Osteocyte (in vitro differentiated cells): ENCODE results near the gene DIRAS1. TPM values are rescaled to one million over a fixed set of nuclear protein-coding genes. Genes with fewer than 3 reads are reported as not detected.
A peak's percentile ranks its signal among the peaks of the same experiment; 100 is the strongest.

Source experiments
- DNase-seq: peaks from one replicate; pipeline ENCODE4 v3.0.0; 2021; ENCODE audit warnings: mixed read lengths; ENCODE audit not compliant: unreplicated experiment; ENCODE audit errors: extremely low spot score
- H3K27ac Mint-ChIP-seq: one replicate; pipeline ENCODE4 v1.8.0; 2021; ENCODE audit warnings: mild to moderate bottlenecking, mixed read lengths; ENCODE audit not compliant: unreplicated experiment
- H3K27me3 Mint-ChIP-seq: one replicate; pipeline ENCODE4 v1.8.0; 2021; ENCODE audit warnings: mixed read lengths; ENCODE audit not compliant: unreplicated experiment
- H3K36me3 Mint-ChIP-seq: one replicate; pipeline ENCODE4 v1.8.0; 2021; ENCODE audit warnings: mixed read lengths; ENCODE audit not compliant: unreplicated experiment
- H3K4me1 Mint-ChIP-seq: one replicate; pipeline ENCODE4 v1.8.0; 2021; ENCODE audit warnings: mixed read lengths; ENCODE audit not compliant: unreplicated experiment
- H3K4me3 Mint-ChIP-seq: one replicate; pipeline ENCODE4 v1.8.0; 2021; ENCODE audit warnings: mild to moderate bottlenecking, moderate library complexity, mixed read lengths; ENCODE audit not compliant: unreplicated experiment
- H3K9me3 Mint-ChIP-seq: one replicate; pipeline ENCODE4 v1.8.0; 2021; ENCODE audit warnings: mixed read lengths; ENCODE audit not compliant: unreplicated experiment
- CTCF ChIP-seq: fragments of 200-600 bp; sonication (generic); IDR thresholded peaks from 2 replicates; pipeline ENCODE4 v1.5.0; 2021; ENCODE audit warnings: antibody characterized with exemption, mild to moderate bottlenecking, moderate library complexity
- total RNA-seq: library from RNA; stranded (reverse); gene quantifications from 2 replicates; pipeline ENCODE4 v1.2.1, GENCODE V29; 2021

Gene DIRAS1
- total RNA-seq, 1 donor from 2014 or later = 5.8 TPM

DNA sequence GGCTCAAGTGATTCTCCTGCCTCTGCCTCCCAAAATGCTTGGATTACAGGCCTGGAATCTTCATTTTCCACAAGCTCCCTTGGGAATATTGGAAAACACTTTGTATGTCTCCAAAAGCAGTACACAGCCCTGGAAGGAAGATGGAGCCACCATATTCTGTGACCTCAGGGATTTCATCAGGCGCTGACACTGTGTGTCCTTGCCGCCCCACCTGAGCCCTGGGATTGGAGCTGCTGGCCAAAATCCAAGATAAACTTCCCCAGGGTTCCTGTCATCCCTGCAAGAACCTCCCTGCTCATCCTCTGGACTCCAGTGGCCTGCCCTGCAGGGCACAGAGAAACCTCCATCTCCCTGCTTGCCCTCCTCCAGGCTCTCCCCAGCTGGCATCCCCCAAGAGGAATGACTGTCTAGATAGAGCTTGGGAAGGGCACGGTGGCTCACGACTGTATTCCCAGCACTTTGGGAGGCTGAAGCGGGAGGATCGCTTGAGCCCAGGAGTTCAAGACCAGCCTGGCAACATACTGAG lies 17.4 kb downstream of the DIRAS1 start:
- H3K4me3 Mint-ChIP-seq = no peak overlapping the region
- no peaks in the 10 kb centered on the region for H3K9me3 Mint-ChIP-seq
- no peak for DNase-seq
- peaks cover 23% of the 10 kb centered on the region for H3K27me3 Mint-ChIP-seq
- peaks cover 2% of the 10 kb centered on the region for H3K4me1 Mint-ChIP-seq
- TF ChIP-seq CTCF = no peak
- H3K36me3 Mint-ChIP-seq = no peaks in the 10 kb centered on the region
- no peak overlapping the region for H3K27ac Mint-ChIP-seq

- Mint-ChIP-seq H3K27ac (peak overlapping the region; percentile 44), H3K36me3 (no peaks in the 10 kb centered on the region)
Observed at GRCh38 chr19:2703077-2703437, 18.1 kb downstream of the DIRAS1 start.

DNA sequence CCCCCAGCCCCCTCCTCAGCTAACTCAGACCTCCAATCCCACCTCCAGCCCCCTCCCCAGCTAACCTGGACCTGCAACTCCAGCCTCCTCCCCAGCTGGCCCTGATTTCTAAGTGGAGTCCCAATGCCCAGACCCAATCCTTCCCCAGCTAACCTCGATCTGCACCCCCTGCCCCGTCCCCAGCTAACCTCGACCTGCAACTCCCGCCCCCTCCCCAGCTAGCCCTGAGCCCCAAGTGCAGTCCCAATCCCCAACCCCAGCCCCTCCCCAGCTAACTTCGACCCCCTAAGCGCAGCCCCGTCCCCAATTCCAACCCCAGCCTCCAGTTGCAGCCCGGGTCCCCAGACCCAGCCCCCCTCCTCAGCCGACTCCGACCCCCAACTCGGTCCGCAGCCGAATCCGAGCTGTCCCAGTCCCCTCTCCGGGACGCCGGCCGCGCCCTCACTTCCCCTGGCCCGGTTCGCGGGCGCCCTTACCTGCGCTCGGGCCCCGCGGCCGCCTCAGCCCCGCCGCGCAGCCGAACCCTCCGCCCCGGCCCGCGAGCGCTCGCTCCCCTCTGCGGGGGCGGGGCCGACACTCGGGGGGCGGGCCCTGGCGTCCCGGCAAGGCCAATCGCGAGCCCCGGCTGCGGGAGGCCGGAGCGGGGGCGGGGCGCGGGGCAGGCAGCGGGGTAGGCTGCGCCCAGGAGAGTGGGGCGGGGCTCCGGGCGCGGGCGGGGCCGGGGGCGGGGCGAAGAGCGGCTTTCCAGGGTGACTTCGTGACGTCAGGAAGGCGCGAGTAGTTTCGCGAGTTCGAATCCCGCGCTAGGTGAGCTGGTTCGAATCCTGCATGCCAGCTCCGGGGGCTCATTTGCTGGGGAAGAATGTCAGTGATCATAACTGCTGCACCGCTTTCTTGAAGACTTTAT lies 18.7 kb downstream of the DIRAS1 start, which contains the start of gene GNG7:
TSS of gene GNG7 (minus strand) at position 525 of the 907 bp plus-strand sequence. CDS start 182,006 bp downstream, outside the sequence.
- H3K4me1 Mint-ChIP-seq = peaks cover 2% of the 10 kb centered on the region
- no peaks in the 10 kb centered on the region for H3K9me3 Mint-ChIP-seq
- peak within 1 kb of the TSS; percentile 44 for H3K27ac Mint-ChIP-seq
- no peak for TF ChIP-seq CTCF
- H3K27me3 Mint-ChIP-seq = peaks cover 26% of the 10 kb centered on the region
- H3K36me3 Mint-ChIP-seq = no peaks in the 10 kb centered on the region
- H3K4me3 Mint-ChIP-seq = peak within 1 kb of the TSS; percentile 68
- DNase-seq = peak; percentile 98

More at GRCh38 chr19:2703077-2703437, 18.1 kb downstream of the DIRAS1 start:
- no peak for DNase-seq
- Mint-ChIP-seq H3K27me3 (peaks cover 26% of the 10 kb centered on the region), H3K4me3 (peak overlapping the region; percentile 68), H3K9me3 (no peaks in the 10 kb centered on the region), H3K4me1 (peaks cover 2% of the 10 kb centered on the region)
- no peak for TF ChIP-seq CTCF

DNA sequence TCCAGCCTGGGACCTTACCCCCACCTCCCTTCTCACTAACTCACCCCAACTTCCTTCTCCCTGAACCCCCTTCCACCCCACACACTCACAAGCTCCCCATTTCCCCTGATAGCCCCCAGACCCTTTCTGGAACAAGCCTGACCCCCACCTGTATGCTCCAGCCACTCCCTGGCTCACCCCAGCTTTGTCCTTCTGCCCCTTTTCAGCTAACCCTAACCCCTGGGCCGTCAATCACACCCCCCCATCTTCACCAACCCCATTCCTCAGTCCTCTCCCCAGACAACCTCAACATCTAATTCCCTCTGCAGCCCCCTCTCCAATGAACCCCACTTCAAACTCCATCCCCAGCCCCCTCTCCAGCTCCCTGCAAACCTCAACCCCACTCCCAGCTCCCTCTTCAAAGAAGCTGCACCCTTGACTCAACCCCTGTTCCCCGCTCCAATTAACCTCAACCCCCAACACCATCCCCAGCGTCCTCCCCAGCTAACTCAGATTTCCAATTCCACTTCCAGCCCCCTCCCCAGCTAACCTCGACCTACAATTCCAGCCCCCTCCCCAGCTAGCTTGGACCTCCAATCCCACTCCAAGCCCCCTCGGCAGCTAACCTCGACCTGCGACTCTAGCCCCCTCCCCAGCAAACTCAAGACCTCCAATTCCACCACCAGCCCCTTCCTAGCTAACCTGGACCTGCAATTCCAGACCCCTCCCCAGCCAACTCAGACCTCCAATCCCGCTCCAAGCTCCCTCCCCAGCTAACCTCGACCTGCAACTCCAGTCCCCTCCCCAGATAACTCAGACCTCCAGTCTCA lies 19.6 kb downstream of the DIRAS1 start:
- H3K9me3 Mint-ChIP-seq = no peaks in the 10 kb centered on the region
- DNase-seq = no peak
- no peaks in the 10 kb centered on the region for H3K36me3 Mint-ChIP-seq
- H3K4me3 Mint-ChIP-seq = peak overlapping the region; percentile 63
- H3K4me1 Mint-ChIP-seq = peaks cover 2% of the 10 kb centered on the region
- no peak overlapping the region for H3K27ac Mint-ChIP-seq
- no peak for TF ChIP-seq CTCF
- peaks cover 26% of the 10 kb centered on the region for H3K27me3 Mint-ChIP-seq
